Nephron (organoid): ENCODE measurements around the gene PARVA.

Experiments
- H3K27ac Mint-ChIP-seq, 3 experiments: 2 replicates each; pipeline ENCODE4 v1.8.0; 2020; ENCODE audit warnings: mixed read lengths in 3 of 3, mild to moderate bottlenecking in 2 of 3, moderate library complexity in 1 of 3
- H3K27me3 Mint-ChIP-seq: 2 replicates; pipeline ENCODE4 v1.8.0; 2021; ENCODE audit warnings: low read depth, mild to moderate bottlenecking, moderate library complexity, mixed read lengths
- H3K36me3 Mint-ChIP-seq: 2 replicates; pipeline ENCODE4 v1.8.0; 2020; ENCODE audit warnings: low read depth, mixed read lengths
- H3K4me1 Mint-ChIP-seq: 2 replicates; pipeline ENCODE4 v1.8.0; 2020; ENCODE audit warnings: mixed read lengths
- H3K4me3 Mint-ChIP-seq, 3 experiments: 2 replicates each; pipeline ENCODE4 v1.8.0; 2020; ENCODE audit warnings: mild to moderate bottlenecking in 3 of 3, mixed read lengths in 3 of 3, moderate library complexity in 2 of 3
- H3K9me3 Mint-ChIP-seq: 2 replicates; pipeline ENCODE4 v1.8.0; 2020; ENCODE audit warnings: mixed read lengths
- TF ChIP-seq, protein P1 (sequence below), 3 experiments: fragments of 200-600 bp; sonication (generic); IDR thresholded peaks; one replicate each; pipeline ENCODE4 v1.5.0; 2021; ENCODE audit warnings: antibody characterized with exemption in 3 of 3; ENCODE audit not compliant: unreplicated experiment in 3 of 3

Gene PARVA

DNA sequence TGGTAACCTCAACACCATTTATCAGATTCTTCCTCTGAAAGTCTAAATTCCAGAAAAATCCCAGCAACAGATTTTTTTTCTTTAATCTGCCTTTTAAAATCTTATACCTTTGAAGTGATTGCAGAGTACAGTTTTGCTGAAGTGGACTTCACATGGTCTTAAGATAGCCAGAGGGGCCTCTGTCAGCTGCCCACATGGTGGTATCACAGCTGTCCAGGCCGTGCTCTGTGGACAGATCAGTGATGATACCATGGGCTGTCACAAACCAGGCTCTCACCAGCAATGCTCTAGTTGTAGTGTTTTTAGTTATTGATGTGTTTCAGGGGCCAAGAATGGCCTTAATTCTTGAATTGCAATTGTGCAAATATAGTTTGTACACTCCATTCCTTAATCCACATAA, 44.0 kb downstream of the PARVA start:
- Mint-ChIP-seq H3K4me1 (peaks cover 39% of the 10 kb centered on the region), H3K4me3 (no peak overlapping the region), H3K27me3 (no peaks in the 10 kb centered on the region), H3K36me3 (peaks cover 5% of the 10 kb centered on the region), H3K27ac (no peak overlapping the region), H3K9me3 (no peaks in the 10 kb centered on the region)
- TF ChIP-seq, protein P1, sequence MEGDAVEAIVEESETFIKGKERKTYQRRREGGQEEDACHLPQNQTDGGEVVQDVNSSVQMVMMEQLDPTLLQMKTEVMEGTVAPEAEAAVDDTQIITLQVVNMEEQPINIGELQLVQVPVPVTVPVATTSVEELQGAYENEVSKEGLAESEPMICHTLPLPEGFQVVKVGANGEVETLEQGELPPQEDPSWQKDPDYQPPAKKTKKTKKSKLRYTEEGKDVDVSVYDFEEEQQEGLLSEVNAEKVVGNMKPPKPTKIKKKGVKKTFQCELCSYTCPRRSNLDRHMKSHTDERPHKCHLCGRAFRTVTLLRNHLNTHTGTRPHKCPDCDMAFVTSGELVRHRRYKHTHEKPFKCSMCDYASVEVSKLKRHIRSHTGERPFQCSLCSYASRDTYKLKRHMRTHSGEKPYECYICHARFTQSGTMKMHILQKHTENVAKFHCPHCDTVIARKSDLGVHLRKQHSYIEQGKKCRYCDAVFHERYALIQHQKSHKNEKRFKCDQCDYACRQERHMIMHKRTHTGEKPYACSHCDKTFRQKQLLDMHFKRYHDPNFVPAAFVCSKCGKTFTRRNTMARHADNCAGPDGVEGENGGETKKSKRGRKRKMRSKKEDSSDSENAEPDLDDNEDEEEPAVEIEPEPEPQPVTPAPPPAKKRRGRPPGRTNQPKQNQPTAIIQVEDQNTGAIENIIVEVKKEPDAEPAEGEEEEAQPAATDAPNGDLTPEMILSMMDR (IDR thresholded peaks at IDR 0.05; ENCODE audit: unreplicated experiment in 3 of 3) = no peak

DNA sequence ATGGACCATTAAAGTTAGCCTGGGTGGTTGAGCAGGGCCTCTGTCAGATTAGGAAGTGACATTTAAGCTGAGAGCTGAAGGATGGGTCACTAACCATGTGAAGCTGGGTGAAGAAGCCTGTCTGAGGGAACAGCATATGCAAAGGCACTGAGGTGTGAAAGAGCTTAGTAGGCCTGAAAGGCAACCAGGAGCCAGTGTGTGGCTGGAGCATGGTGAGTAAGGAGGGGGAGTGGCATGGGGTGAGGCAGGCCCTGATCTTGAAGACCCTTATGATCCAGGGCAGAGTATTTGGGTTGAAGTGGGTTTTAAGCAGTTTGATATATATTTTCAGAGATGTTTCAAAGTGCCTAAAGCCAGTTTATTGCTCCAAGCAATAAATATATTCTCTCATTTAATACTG, 48.8 kb downstream of the PARVA start:
- Mint-ChIP-seq H3K4me1 (peaks cover 21% of the 10 kb centered on the region), H3K36me3 (no peaks in the 10 kb centered on the region), H3K27ac (peak overlapping the region in 1 of 3 experiments; percentile 21), H3K9me3 (no peaks in the 10 kb centered on the region), H3K4me3 (no peak overlapping the region), H3K27me3 (no peaks in the 10 kb centered on the region)
- TF ChIP-seq, protein P1 (IDR thresholded peaks at IDR 0.05; ENCODE audit: unreplicated experiment in 3 of 3) = no peak

- TF ChIP-seq, protein P1 (IDR thresholded peaks at IDR 0.05; ENCODE audit: unreplicated experiment in 3 of 3) = no peak
- H3K4me1 Mint-ChIP-seq = peaks cover 44% of the 10 kb centered on the region
- no peaks in the 10 kb centered on the region for H3K36me3 Mint-ChIP-seq
- no peaks in the 10 kb centered on the region for H3K27me3 Mint-ChIP-seq
- H3K4me3 Mint-ChIP-seq = no peak overlapping the region
- no peaks in the 10 kb centered on the region for H3K9me3 Mint-ChIP-seq
- no peak overlapping the region for H3K27ac Mint-ChIP-seq
These were observed 51.8 kb downstream of the PARVA start for GRCh38 chr11:12429155-12429554.

GRCh38 chr11:12430351-12430750, 53.0 kb downstream of the PARVA start:
- TF ChIP-seq, protein P1 (IDR thresholded peaks at IDR 0.05; ENCODE audit: unreplicated experiment in 3 of 3) = no peak
- no peaks in the 10 kb centered on the region for H3K36me3 Mint-ChIP-seq
- H3K9me3 Mint-ChIP-seq = no peaks in the 10 kb centered on the region
- H3K27me3 Mint-ChIP-seq = no peaks in the 10 kb centered on the region
- H3K27ac Mint-ChIP-seq = peak overlapping the region; percentile 32 to 90 (median 74)
- H3K4me3 Mint-ChIP-seq = no peak overlapping the region
- H3K4me1 Mint-ChIP-seq = peaks cover 56% of the 10 kb centered on the region

- peaks cover under 1% of the 10 kb centered on the region for H3K36me3 Mint-ChIP-seq
These were observed 53.7 kb downstream of the PARVA start for GRCh38 chr11:12430954-12431595.

More at GRCh38 chr11:12430954-12431595, 53.7 kb downstream of the PARVA start:
- TF ChIP-seq, protein P1 (IDR thresholded peaks at IDR 0.05; ENCODE audit: unreplicated experiment in 3 of 3) = no peak
- Mint-ChIP-seq H3K4me1 (peaks cover 60% of the 10 kb centered on the region), H3K27ac (peak overlapping the region; percentile 32 to 90 (median 74)), H3K4me3 (peak overlapping the region in 2 of 3 experiments; percentile 4 to 24), H3K27me3 (no peaks in the 10 kb centered on the region), H3K9me3 (no peaks in the 10 kb centered on the region)
